Skeletal muscle tissue (tissue), 5 donors: ENCODE results near the gene ANKRD36. TPM values are rescaled to one million over a fixed set of nuclear protein-coding genes. Genes with fewer than 3 reads are reported as not detected.
"Not testable (repeated sequence)": the region's sequence is repeated elsewhere in the genome, so short reads cannot be mapped to it uniquely, and the experiment has no call there.

ENCODE experiments used
- H3K27ac ChIP-seq: one replicate; pipeline ENCODE4 v1.7.0; 2013; ENCODE audit warnings: mild to moderate bottlenecking, low read depth, low read length, inconsistent platforms
- H3K27me3 ChIP-seq, 3 donors: one replicate each; pipeline ENCODE4 v1.7.0; 2013; ENCODE audit warnings: low read length in 3 of 3; ENCODE audit not compliant: control insufficient read depth in 3 of 3, insufficient read depth in 3 of 3
- H3K36me3 ChIP-seq, 3 donors: one replicate each; pipeline ENCODE4 v1.7.0; 2013; ENCODE audit warnings: low read length in 3 of 3; ENCODE audit not compliant: control insufficient read depth in 3 of 3, insufficient read depth in 3 of 3
- H3K4me1 ChIP-seq, 3 donors: one replicate each; pipeline ENCODE4 v1.7.0; 2013; ENCODE audit warnings: low read length in 3 of 3, mild to moderate bottlenecking in 3 of 3; ENCODE audit not compliant: control insufficient read depth in 3 of 3, insufficient read depth in 3 of 3
- H3K4me3 ChIP-seq, 3 donors: one replicate each; pipeline ENCODE4 v1.7.0; 2013; ENCODE audit warnings: low read length in 3 of 3
- H3K9ac ChIP-seq, 3 donors: one replicate each; pipeline ENCODE4 v1.7.0; 2013; ENCODE audit warnings: low read length in 3 of 3, mild to moderate bottlenecking in 3 of 3, moderate library complexity in 2 of 3, low read depth in 1 of 3
- H3K9me3 ChIP-seq, 3 donors: one replicate each; pipeline ENCODE4 v1.7.0; 2013; ENCODE audit warnings: low read length in 3 of 3; ENCODE audit not compliant: control insufficient read depth in 3 of 3
- small RNA-seq: library from RNA; depleted of rRNA; stranded (forward); fragments of <200 nt; gene quantifications from one replicate; pipeline ENCODE3, GENCODE V24; 2014
- total RNA-seq: library from RNA; depleted of rRNA; stranded (reverse); fragments of >200 nt; gene quantifications from one replicate; pipeline ENCODE4 v1.2.3, GENCODE V29; 2014
- donor health status: Osteomylitis.

ANKRD36 gene
- total RNA-seq, 1 donor from 2014 or later, result 25.1 TPM

DNA sequence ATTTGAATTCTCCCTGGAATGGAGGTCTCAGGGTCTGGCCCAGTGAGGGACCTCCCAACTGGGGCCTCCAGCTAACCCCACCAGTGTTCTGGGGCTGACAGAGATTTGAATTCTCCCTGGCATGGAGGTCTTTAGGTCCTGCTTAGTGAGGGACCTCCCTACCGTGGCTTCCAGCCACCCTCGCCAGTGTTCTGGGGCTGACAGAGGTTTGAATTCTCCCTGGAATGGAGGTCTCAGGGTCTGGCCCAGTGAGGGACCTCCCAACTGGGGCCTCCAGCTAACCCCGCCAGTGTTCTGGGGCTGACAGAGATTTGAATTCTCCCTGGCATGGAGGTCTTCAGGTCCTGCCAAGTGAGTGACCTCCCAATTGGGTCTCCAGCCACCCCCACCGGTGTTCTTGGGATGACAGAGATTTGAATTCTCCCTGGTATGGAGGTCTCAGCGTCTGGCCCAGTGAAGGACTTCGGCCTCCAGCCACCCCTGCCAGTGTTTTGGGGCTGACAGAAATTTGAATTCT, 155.2 kb downstream of the ANKRD36 start:
- not testable (repeated sequence) for H3K27me3 ChIP-seq, H3K27ac ChIP-seq

DNA sequence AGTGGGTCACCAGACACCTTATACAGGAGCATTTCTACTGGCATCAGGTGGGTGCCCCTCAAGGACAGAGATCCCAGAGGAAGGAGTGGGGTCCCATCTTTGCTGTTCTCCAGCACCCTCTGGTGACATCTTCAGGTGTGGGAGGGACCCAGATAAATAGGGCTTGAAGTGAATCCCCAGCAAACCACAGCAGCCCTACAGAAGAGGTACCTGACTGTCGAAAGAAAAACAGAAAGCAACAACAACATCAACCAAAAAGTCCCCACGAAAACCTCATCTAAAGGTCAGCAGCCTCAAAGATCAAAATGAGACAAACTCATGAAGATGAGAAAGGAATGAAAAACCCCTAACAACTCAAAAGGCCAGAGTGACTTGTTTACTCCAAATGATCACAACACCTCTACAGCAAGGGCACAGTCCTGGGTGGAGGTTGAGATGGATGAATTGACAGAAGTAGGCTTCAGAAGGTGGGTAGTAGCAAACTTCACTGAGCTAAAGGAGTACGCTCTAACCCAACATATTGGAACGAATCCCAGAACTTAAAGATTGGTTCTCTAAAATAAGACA, 163.4 kb downstream of the ANKRD36 start:
- H3K36me3 ChIP-seq, H3K9me3 ChIP-seq, H3K4me3 ChIP-seq, H3K9ac ChIP-seq, H3K4me1 ChIP-seq, H3K27me3 ChIP-seq, H3K27ac ChIP-seq: not testable (repeated sequence)

More for the DNA sequence above, 155.2 kb downstream of the ANKRD36 start:
- not testable (repeated sequence) for H3K36me3 ChIP-seq, H3K4me3 ChIP-seq, H3K9ac ChIP-seq, H3K9me3 ChIP-seq, H3K4me1 ChIP-seq

DNA sequence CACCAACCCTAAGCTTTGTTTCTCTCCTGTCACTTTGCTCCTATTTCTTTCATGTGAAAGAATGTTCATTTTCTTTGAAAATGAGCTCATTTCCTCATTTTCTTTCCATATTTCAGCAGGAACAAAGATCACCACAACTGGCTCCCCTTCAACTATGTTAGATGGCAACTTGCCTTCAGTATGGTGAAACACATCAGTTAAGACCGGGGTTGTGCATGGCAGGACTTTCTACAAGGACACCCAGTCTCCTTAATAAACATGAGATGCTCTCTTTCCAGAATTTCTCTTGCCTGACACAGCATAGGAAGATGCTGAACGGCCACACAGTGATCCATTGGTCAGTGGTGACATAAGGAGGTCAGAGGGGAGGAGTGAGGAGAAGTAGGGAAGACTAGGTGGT, 172.2 kb downstream of the ANKRD36 start:
- not testable (repeated sequence) for H3K27ac ChIP-seq, H3K4me3 ChIP-seq, H3K27me3 ChIP-seq, H3K9me3 ChIP-seq, H3K4me1 ChIP-seq, H3K9ac ChIP-seq, H3K36me3 ChIP-seq

DNA sequence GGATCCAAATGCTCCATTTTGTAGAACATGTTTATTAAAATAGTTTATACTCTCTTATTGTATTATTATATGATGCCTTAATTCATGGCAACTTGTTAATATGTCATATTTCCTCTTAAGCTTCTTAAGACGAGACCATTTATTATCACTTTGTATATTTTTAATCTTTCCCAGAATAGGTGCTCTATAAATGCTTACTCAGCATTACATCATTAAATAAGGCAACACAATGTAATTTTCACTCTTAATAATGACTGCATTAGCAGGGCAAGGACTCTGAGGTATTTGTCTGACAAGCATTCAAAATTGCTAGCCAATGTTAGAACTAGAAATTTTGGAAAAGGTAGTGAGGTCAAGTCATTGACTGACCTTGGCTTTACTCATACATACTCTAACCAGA, 180.7 kb downstream of the ANKRD36 start:
- not testable (repeated sequence) for H3K27ac ChIP-seq, H3K9me3 ChIP-seq, H3K9ac ChIP-seq, H3K4me3 ChIP-seq, H3K27me3 ChIP-seq, H3K4me1 ChIP-seq, H3K36me3 ChIP-seq

Small RNA genes lying within 50 kb of the gene (small RNA-seq; reads per million reads assigned to genes)
- gene RN7SL313P, result not detected

Other genes with a start within 250 kb of the ANKRD36 start
- 29.7 TPM for gene SEMA4C, start 243.1 kb upstream of the ANKRD36 start, total RNA-seq
- gene FAM178B, start 126.6 kb upstream of the ANKRD36 start, total RNA-seq, result 2.1 TPM
- 6.3 TPM for gene FAHD2B, start 18.3 kb upstream of the ANKRD36 start, total RNA-seq